ENCODE data around the gene NDUFA3. TPM values are rescaled to one million over a fixed set of nuclear protein-coding genes. Genes with fewer than 3 reads are reported as not detected.
A peak's percentile ranks its signal among the peaks of the same experiment; 100 is the strongest.

The NDUFA3 gene
- polyA plus RNA-seq, 3 donors = 46.4 to 396 (median 333) TPM

DNA sequence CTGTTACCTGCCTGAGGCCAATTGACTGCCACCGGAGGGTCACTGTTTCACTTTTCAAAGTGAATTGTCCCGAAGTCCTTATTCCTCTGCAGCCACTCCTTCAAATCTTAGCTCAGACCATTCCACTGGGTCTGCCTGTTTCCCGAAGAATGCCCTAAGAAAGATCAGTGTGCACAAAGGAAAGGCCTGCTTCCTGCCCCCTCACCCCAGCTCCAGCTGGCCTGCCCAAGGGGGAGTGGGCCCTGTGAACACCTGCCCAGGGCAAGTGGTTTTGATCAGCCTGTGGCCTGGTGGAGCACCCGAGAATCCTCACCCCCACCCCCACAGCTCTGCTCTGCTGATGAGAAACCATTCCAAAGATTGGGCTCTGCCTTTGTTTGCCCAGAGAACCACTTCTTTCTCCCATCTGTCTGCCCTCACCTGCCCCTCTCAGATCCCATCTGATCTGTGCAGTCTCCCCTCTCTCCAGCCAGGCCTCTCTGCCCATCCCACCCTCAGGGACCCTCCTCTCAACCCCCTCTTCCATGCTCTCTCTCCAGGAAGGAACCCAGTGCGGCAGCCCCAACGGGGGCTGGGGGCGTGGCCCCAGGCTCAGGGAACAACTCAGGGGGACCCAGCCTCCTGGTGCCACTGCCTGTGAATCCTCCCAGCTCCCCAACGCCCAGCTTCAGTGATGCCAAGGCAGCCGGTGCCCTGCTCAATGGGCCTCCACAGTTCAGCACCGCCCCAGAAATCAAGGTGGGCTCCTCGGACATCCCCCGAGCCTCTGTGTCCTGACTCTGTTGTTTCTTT is 46.6 kb downstream of the NDUFA3 start:
- Mint-ChIP-seq H3K27me3 (ENCODE audit: low read depth in 3 of 3) (peaks cover 0 to 2% (median 0%) of the 10 kb centered on the region in 3 donors), H3K4me1 (no peaks in the 10 kb centered on the region), H3K27ac (peak overlapping the region in 4 of 7 donors; percentile 4 to 82 (median 56)), H3K9me3 (no peaks in the 10 kb centered on the region), H3K36me3 (peaks cover 85 to 95% of the 10 kb centered on the region in 2 donors), H3K4me3 (no peak overlapping the region)
- no peaks in the 10 kb centered on the region for H3K4me1 ChIP-seq (ENCODE audit: control insufficient read depth in 1 of 2, insufficient read depth in 2 of 2, low read length in 2 of 2)
- peaks cover 82% of the 10 kb centered on the region for H4K20me1 ChIP-seq (ENCODE audit: insufficient read depth, low read length)
- H3K27me3 ChIP-seq (ENCODE audit: control insufficient read depth in 2 of 2, insufficient read depth in 2 of 2, low read length in 2 of 2) = no peaks in the 10 kb centered on the region
- H3K4me2 ChIP-seq (replicated peaks; ENCODE audit: extremely low read depth, low read length, poor library complexity, severe bottlenecking) = no peak overlapping the region
- intact Hi-C loops (cut with micrococcal nuclease) = no loop called here
- H3K9ac ChIP-seq (ENCODE audit: insufficient read depth, low read length, poor library complexity, severe bottlenecking) = no peak overlapping the region
- H3K79me2 ChIP-seq (ENCODE audit: insufficient read depth, low read length) = no peaks in the 10 kb centered on the region
- H3K36me3 ChIP-seq (replicated peaks in 1 of 2; ENCODE audit: control insufficient read depth in 1 of 2, insufficient read depth in 2 of 2, low read length in 2 of 2) = peaks cover 92 to 99% of the 10 kb centered on the region in 2 donors
- WGBS (ENCODE audit: insufficient coverage) = 87% methylated on average over 12 of the region's 12 CpGs
- no peak overlapping the region for H2AFZ ChIP-seq (ENCODE audit: insufficient read depth, low read depth, low read length, poor library complexity, severe bottlenecking)
- TF ChIP-seq, protein P1, sequence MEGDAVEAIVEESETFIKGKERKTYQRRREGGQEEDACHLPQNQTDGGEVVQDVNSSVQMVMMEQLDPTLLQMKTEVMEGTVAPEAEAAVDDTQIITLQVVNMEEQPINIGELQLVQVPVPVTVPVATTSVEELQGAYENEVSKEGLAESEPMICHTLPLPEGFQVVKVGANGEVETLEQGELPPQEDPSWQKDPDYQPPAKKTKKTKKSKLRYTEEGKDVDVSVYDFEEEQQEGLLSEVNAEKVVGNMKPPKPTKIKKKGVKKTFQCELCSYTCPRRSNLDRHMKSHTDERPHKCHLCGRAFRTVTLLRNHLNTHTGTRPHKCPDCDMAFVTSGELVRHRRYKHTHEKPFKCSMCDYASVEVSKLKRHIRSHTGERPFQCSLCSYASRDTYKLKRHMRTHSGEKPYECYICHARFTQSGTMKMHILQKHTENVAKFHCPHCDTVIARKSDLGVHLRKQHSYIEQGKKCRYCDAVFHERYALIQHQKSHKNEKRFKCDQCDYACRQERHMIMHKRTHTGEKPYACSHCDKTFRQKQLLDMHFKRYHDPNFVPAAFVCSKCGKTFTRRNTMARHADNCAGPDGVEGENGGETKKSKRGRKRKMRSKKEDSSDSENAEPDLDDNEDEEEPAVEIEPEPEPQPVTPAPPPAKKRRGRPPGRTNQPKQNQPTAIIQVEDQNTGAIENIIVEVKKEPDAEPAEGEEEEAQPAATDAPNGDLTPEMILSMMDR (IDR thresholded peaks at IDR 0.05) = no peak
- H3K4me3 ChIP-seq (replicated peaks in 1 of 3; ENCODE audit: low read depth in 2 of 3, low read length in 3 of 3) = no peak overlapping the region
- no peaks in the 10 kb centered on the region for H3K9me3 ChIP-seq (replicated peaks in 1 of 2; ENCODE audit: control insufficient read depth in 1 of 2, insufficient read depth in 1 of 2, low read length in 2 of 2)
- no peak overlapping the region for H3K27ac ChIP-seq (ENCODE audit: low read depth in 1 of 2, low read length in 2 of 2)
- DNase-seq = no peak

DNA sequence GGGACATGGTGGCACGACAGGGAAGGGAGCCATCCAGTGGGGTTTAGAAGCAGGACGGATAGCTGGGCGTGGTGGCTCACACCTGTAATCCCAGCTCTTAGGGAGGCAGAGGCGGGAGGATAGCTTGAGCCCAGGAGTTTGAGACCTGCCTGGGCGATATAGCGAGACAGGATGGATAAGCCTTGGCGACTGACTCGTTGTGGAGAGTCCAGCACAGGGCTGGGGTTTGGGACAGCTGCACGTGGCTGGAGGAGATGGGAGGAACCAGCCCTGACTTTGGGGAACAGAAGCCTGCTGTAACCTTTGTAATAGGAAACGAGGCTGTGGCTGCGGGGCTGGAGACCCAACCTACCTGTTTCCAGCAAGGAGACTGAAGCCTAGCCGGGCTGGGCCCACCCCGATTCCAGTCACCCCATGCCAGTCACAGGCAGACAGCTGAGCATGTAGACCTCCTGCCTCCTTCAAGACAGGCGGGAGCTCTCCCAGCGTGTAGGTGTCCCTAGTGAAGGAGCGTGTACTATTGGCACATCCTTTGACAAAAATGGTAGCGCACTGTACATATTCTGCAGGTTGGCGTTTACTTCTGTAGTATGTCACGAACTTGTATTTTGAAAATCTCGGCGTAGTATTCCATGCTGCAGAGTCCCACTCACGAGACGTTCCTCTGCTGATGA is 48.8 kb downstream of the NDUFA3 start:
- H3K36me3 ChIP-seq (replicated peaks in 1 of 2; ENCODE audit: control insufficient read depth in 1 of 2, insufficient read depth in 2 of 2, low read length in 2 of 2) = peaks cover 92 to 99% of the 10 kb centered on the region in 2 donors
- Mint-ChIP-seq H3K4me1 (no peaks in the 10 kb centered on the region), H3K27ac (peak overlapping the region in 4 of 7 donors; percentile 11 to 64 (median 23)), H3K27me3 (ENCODE audit: low read depth in 3 of 3) (peaks cover 0 to 2% (median 0%) of the 10 kb centered on the region in 3 donors), H3K9me3 (no peaks in the 10 kb centered on the region), H3K4me3 (no peak overlapping the region), H3K36me3 (peaks cover 81 to 94% of the 10 kb centered on the region in 2 donors)
- H4K20me1 ChIP-seq (ENCODE audit: insufficient read depth, low read length) = peaks cover 82% of the 10 kb centered on the region
- H3K4me2 ChIP-seq (replicated peaks; ENCODE audit: extremely low read depth, low read length, poor library complexity, severe bottlenecking) = no peak overlapping the region
- DNase-seq = no peak
- H3K9ac ChIP-seq (ENCODE audit: insufficient read depth, low read length, poor library complexity, severe bottlenecking) = no peak overlapping the region
- H3K4me1 ChIP-seq (ENCODE audit: control insufficient read depth in 1 of 2, insufficient read depth in 2 of 2, low read length in 2 of 2) = no peaks in the 10 kb centered on the region
- H2AFZ ChIP-seq (ENCODE audit: insufficient read depth, low read depth, low read length, poor library complexity, severe bottlenecking) = no peak overlapping the region
- 91% methylated on average over 23 of the region's 23 CpGs for WGBS (ENCODE audit: insufficient coverage)
- no peaks in the 10 kb centered on the region for H3K9me3 ChIP-seq (replicated peaks in 1 of 2; ENCODE audit: control insufficient read depth in 1 of 2, insufficient read depth in 1 of 2, low read length in 2 of 2)
- no peak overlapping the region for H3K4me3 ChIP-seq (replicated peaks in 1 of 3; ENCODE audit: low read depth in 2 of 3, low read length in 3 of 3)
- H3K27me3 ChIP-seq (ENCODE audit: control insufficient read depth in 2 of 2, insufficient read depth in 2 of 2, low read length in 2 of 2) = no peaks in the 10 kb centered on the region
- TF ChIP-seq, protein P1 (IDR thresholded peaks at IDR 0.05) = no peak
- no peak overlapping the region for H3K27ac ChIP-seq (ENCODE audit: low read depth in 1 of 2, low read length in 2 of 2)
- H3K79me2 ChIP-seq (ENCODE audit: insufficient read depth, low read length) = peaks cover 8% of the 10 kb centered on the region
- intact Hi-C loops (cut with micrococcal nuclease) = no loop called here
